ENCODE results near the gene LPAR2. TPM values are rescaled to one million over a fixed set of nuclear protein-coding genes. Genes with fewer than 3 reads are reported as not detected.

Gene LPAR2
- polyA plus RNA-seq, 1 donor from 2014 or later: 77.1 TPM

GRCh38 chr19:19644054-19644388 lies 16.0 kb upstream of the LPAR2 start:
- no peak overlapping the region for H3K27ac ChIP-seq (ENCODE audit: low read length)
- no peaks in the 10 kb centered on the region for H3K9me2 ChIP-seq (ENCODE audit: insufficient read depth, low read length)
- H4K20me1 ChIP-seq (ENCODE audit: insufficient read depth): no peaks in the 10 kb centered on the region
- no peak overlapping the region for H3K4me2 ChIP-seq (ENCODE audit: low read length)
- H3K9me3 ChIP-seq (ENCODE audit: low read length): no peaks in the 10 kb centered on the region
- H2AFZ ChIP-seq (ENCODE audit: low read depth, low read length): no peak overlapping the region
- H3K36me3 ChIP-seq (ENCODE audit: insufficient read depth, low read length): no peaks in the 10 kb centered on the region
- H3K27me3 ChIP-seq (ENCODE audit: insufficient read depth, low read depth, low read length): no peaks in the 10 kb centered on the region
- TF ChIP-seq REST (IDR thresholded peaks at IDR 0.05; ENCODE audit: borderline replicate concordance) (no peak), CTCF (IDR thresholded peaks at IDR 0.05; ENCODE audit: poor library complexity, severe bottlenecking) (no peak), EZH2 (IDR thresholded peaks at IDR 0.05; ENCODE audit: borderline replicate concordance, insufficient read depth, low read length, poor library complexity, severe bottlenecking) (no peak), POLR2AphosphoS5 (IDR thresholded peaks at IDR 0.05) (no peak), EP300 (conservative IDR thresholded peaks at IDR 0.05; ENCODE audit: poor library complexity, severe bottlenecking) (no peak), RAD21 (conservative IDR thresholded peaks at IDR 0.05) (no peak), MXI1 (conservative IDR thresholded peaks at IDR 0.05; ENCODE audit: poor library complexity, severe bottlenecking) (no peak), SMC3 (conservative IDR thresholded peaks at IDR 0.05; ENCODE audit: poor library complexity) (no peak), TAF1 (IDR thresholded peaks at IDR 0.05; ENCODE audit: low read depth) (no peak)
- peak overlapping the region; percentile 92 for H3K4me3 ChIP-seq (ENCODE audit: low read length)
- peaks cover 3% of the 10 kb centered on the region for H3K79me2 ChIP-seq (replicated peaks; ENCODE audit: insufficient read depth, low read length)
- H3F3A ChIP-seq (ENCODE audit: insufficient read depth, low read length, poor library complexity, severe bottlenecking): no peaks in the 10 kb centered on the region
- no peak overlapping the region for H3K9ac ChIP-seq (ENCODE audit: low read length)

- no peaks in the 10 kb centered on the region for H3F3A ChIP-seq (ENCODE audit: insufficient read depth, low read length, poor library complexity, severe bottlenecking)
- H3K9ac ChIP-seq (ENCODE audit: low read length): peak within 1 kb of the TSS; percentile 84
- H3K9me2 ChIP-seq (ENCODE audit: insufficient read depth, low read length): no peaks in the 10 kb centered on the region
- no peaks in the 10 kb centered on the region for H4K20me1 ChIP-seq (ENCODE audit: insufficient read depth)
- H3K27ac ChIP-seq (ENCODE audit: low read length): peak within 1 kb of the TSS; percentile 62
- no peaks in the 10 kb centered on the region for H3K27me3 ChIP-seq (ENCODE audit: insufficient read depth, low read depth, low read length)
- TF ChIP-seq POLR2AphosphoS5 (IDR thresholded peaks at IDR 0.05) (peak; percentile 53), MXI1 (conservative IDR thresholded peaks at IDR 0.05; ENCODE audit: poor library complexity, severe bottlenecking) (peak; percentile 28), EZH2 (IDR thresholded peaks at IDR 0.05; ENCODE audit: borderline replicate concordance, insufficient read depth, low read length, poor library complexity, severe bottlenecking) (no peak), TAF1 (IDR thresholded peaks at IDR 0.05; ENCODE audit: low read depth) (no peak), EP300 (conservative IDR thresholded peaks at IDR 0.05; ENCODE audit: poor library complexity, severe bottlenecking) (no peak), SMC3 (conservative IDR thresholded peaks at IDR 0.05; ENCODE audit: poor library complexity) (peak; percentile 89), RAD21 (conservative IDR thresholded peaks at IDR 0.05) (peak; percentile 88), CTCF (IDR thresholded peaks at IDR 0.05; ENCODE audit: poor library complexity, severe bottlenecking) (peak; percentile 92), REST (IDR thresholded peaks at IDR 0.05; ENCODE audit: borderline replicate concordance) (no peak)
- H3K9me3 ChIP-seq (ENCODE audit: low read length): no peaks in the 10 kb centered on the region
- peak within 1 kb of the TSS; percentile 80 for H3K4me2 ChIP-seq (ENCODE audit: low read length)
- peak within 1 kb of the TSS; percentile 34 for H2AFZ ChIP-seq (ENCODE audit: low read depth, low read length)
- H3K4me3 ChIP-seq (ENCODE audit: low read length): peak within 1 kb of the TSS; percentile 92
- peaks cover 3% of the 10 kb centered on the region for H3K79me2 ChIP-seq (replicated peaks; ENCODE audit: insufficient read depth, low read length)
- H3K36me3 ChIP-seq (ENCODE audit: insufficient read depth, low read length): no peaks in the 10 kb centered on the region
These were observed 15.4 kb upstream of the LPAR2 start, which contains the start of gene GMIP for GRCh38 chr19:19643158-19644053. TSS of gene GMIP (minus strand) at chr19:19643657. CDS start at chr19:19643529, 128 bp downstream.
